ENCODE measurements around the gene CPEB4.

Gene CPEB4

GRCh38 chr5:173880306-173880985 is 7.7 kb upstream of the CPEB4 start:
- Histone ChIP-seq H3K9ac (ENCODE audit: low read length) (no peak overlapping the region), H3K27ac (ENCODE audit: low read depth, low read length) (no peak overlapping the region), H3K9me3 (ENCODE audit: insufficient read depth, low read length) (no peaks in the 10 kb centered on the region), H3K4me3 (ENCODE audit: insufficient read depth, low read length, poor library complexity, severe bottlenecking) (no peak overlapping the region), H3K79me2 (ENCODE audit: insufficient read depth, low read length) (no peaks in the 10 kb centered on the region), H3K4me2 (ENCODE audit: low read depth, low read length, poor library complexity, severe bottlenecking) (no peak overlapping the region), H4K20me1 (ENCODE audit: low read depth, low read length) (no peaks in the 10 kb centered on the region), H3K36me3 (ENCODE audit: low read length) (no peaks in the 10 kb centered on the region), H2AFZ (ENCODE audit: low read depth, low read length, severe bottlenecking) (no peak overlapping the region), H3K27me3 (ENCODE audit: low read length) (no peaks in the 10 kb centered on the region), H3F3A (ENCODE audit: insufficient read depth) (no peaks in the 10 kb centered on the region; the same call in 1 of the 2 replicates), H3K9me2 (replicated peaks; ENCODE audit: insufficient read depth, low read length) (no peaks in the 10 kb centered on the region)
- TF ChIP-seq EZH2phosphoT487 (conservative IDR thresholded peaks at IDR 0.05; ENCODE audit: low read length) (no peak), CTCF (IDR thresholded peaks at IDR 0.05; ENCODE audit: insufficient read depth, low read length, poor library complexity, severe bottlenecking) (no peak)

- Histone ChIP-seq H3K27ac (ENCODE audit: low read depth, low read length) (no peak overlapping the region), H3K9me2 (replicated peaks; ENCODE audit: insufficient read depth, low read length) (no peaks in the 10 kb centered on the region), H4K20me1 (ENCODE audit: low read depth, low read length) (no peaks in the 10 kb centered on the region), H3K9ac (ENCODE audit: low read length) (no peak overlapping the region), H3K9me3 (ENCODE audit: insufficient read depth, low read length) (no peaks in the 10 kb centered on the region), H3K36me3 (ENCODE audit: low read length) (no peaks in the 10 kb centered on the region), H3F3A (ENCODE audit: insufficient read depth) (no peaks in the 10 kb centered on the region; the same call in 1 of the 2 replicates), H3K79me2 (ENCODE audit: insufficient read depth, low read length) (no peaks in the 10 kb centered on the region), H3K27me3 (ENCODE audit: low read length) (no peaks in the 10 kb centered on the region), H3K4me3 (ENCODE audit: insufficient read depth, low read length, poor library complexity, severe bottlenecking) (no peak overlapping the region), H2AFZ (ENCODE audit: low read depth, low read length, severe bottlenecking) (no peak overlapping the region), H3K4me2 (ENCODE audit: low read depth, low read length, poor library complexity, severe bottlenecking) (no peak overlapping the region)
- TF ChIP-seq CTCF (IDR thresholded peaks at IDR 0.05; ENCODE audit: insufficient read depth, low read length, poor library complexity, severe bottlenecking) (no peak), EZH2phosphoT487 (conservative IDR thresholded peaks at IDR 0.05; ENCODE audit: low read length) (no peak)
Observed at GRCh38 chr5:173881811-173882575, 6.2 kb upstream of the CPEB4 start.

- H3K9ac ChIP-seq (ENCODE audit: low read length) = no peak overlapping the region
- TF ChIP-seq CTCF (IDR thresholded peaks at IDR 0.05; ENCODE audit: insufficient read depth, low read length, poor library complexity, severe bottlenecking) = no peak
- TF ChIP-seq EZH2phosphoT487 (conservative IDR thresholded peaks at IDR 0.05; ENCODE audit: low read length) = no peak
Observed at GRCh38 chr5:173882632-173883031, 5.5 kb upstream of the CPEB4 start.

More at GRCh38 chr5:173882632-173883031, 5.5 kb upstream of the CPEB4 start:
- Histone ChIP-seq H3K4me3 (ENCODE audit: insufficient read depth, low read length, poor library complexity, severe bottlenecking) (no peak overlapping the region), H3K4me2 (ENCODE audit: low read depth, low read length, poor library complexity, severe bottlenecking) (no peak overlapping the region), H2AFZ (ENCODE audit: low read depth, low read length, severe bottlenecking) (no peak overlapping the region), H3K9me2 (replicated peaks; ENCODE audit: insufficient read depth, low read length) (no peaks in the 10 kb centered on the region), H3F3A (ENCODE audit: insufficient read depth) (no peaks in the 10 kb centered on the region; the same call in 1 of the 2 replicates), H3K9me3 (ENCODE audit: insufficient read depth, low read length) (no peaks in the 10 kb centered on the region), H3K27me3 (ENCODE audit: low read length) (no peaks in the 10 kb centered on the region), H3K36me3 (ENCODE audit: low read length) (no peaks in the 10 kb centered on the region), H3K79me2 (ENCODE audit: insufficient read depth, low read length) (no peaks in the 10 kb centered on the region), H4K20me1 (ENCODE audit: low read depth, low read length) (no peaks in the 10 kb centered on the region), H3K27ac (ENCODE audit: low read depth, low read length) (no peak overlapping the region)

All from SU-DHL-6 (cell line).